Heart left ventricle (tissue), 16 donors: ENCODE results near the gene RBPJL. TPM values are rescaled to one million over a fixed set of nuclear protein-coding genes. Genes with fewer than 3 reads are reported as not detected.

Experiments
- ATAC-seq, 4 donors: fragments of 200-7000 bp; cut with Tn5 transposase; one replicate each; pipeline ENCODE4 v1.9.1; 2020 to 2022; ENCODE audit warnings: moderate library complexity in 4 of 4, mild to moderate bottlenecking in 3 of 4, moderate number of reproducible peaks in 1 of 4
- DNase-seq, 5 donors: peaks; one replicate each; pipeline ENCODE4 v3.0.0-alpha.2; 2020
- H3K27ac ChIP-seq, 12 donors: fragments of 200-600 bp; sonication (generic) in 4 of 12; one replicate each; pipeline versions ENCODE4 v1.5.0 to v1.8.0; 2016 to 2022; ENCODE audit warnings: mild to moderate bottlenecking in 2 of 12
- H3K27me3 ChIP-seq, 9 donors: fragments of 200-600 bp; sonication (generic) in 2 of 9; one replicate each; pipeline versions ENCODE4 v1.5.1 to v1.8.0; 2016 to 2022; ENCODE audit warnings: mild to moderate bottlenecking in 3 of 9
- H3K36me3 ChIP-seq, 9 donors: fragments of 200-600 bp; sonication (generic) in 2 of 9; one replicate each; pipeline versions ENCODE4 v1.5.0 to v1.8.0; 2018 to 2022; ENCODE audit warnings: mild to moderate bottlenecking in 2 of 9
- H3K4me1 ChIP-seq, 12 donors: fragments of 200-600 bp; sonication (generic) in 4 of 12; one replicate each; pipeline versions ENCODE4 v1.5.0 to v1.8.0; 2016 to 2022; ENCODE audit warnings: mild to moderate bottlenecking in 3 of 12
- H3K4me3 ChIP-seq, 12 donors: fragments of 200-600 bp; sonication (generic) in 4 of 12; one replicate each; pipeline versions ENCODE4 v1.5.0 to v1.8.0; 2017 to 2022; ENCODE audit warnings: mild to moderate bottlenecking in 9 of 12, moderate library complexity in 4 of 12
- H3K9me3 ChIP-seq, 12 donors: fragments of 200-600 bp; sonication (generic) in 4 of 12; one replicate each; pipeline versions ENCODE4 v1.5.0 to v1.8.0; 2016 to 2022; ENCODE audit warnings: mild to moderate bottlenecking in 1 of 12
- POLR2A ChIP-seq, 2 donors: fragments of 450-650 bp; IDR thresholded peaks; one replicate each; pipeline ENCODE4 v1.6.1; 2017; ENCODE audit warnings: antibody characterized with exemption in 2 of 2, mild to moderate bottlenecking in 2 of 2, moderate library complexity in 2 of 2
- WGBS, 4 donors: extraction: QIAGEN DNeasy Blood & Tissue Kit in 2 of 4; methylation state at CpG; one replicate each; pipeline versions ENCODE4 v1.1.5 to v1.1.7; 2013 to 2018; 5-methylcytosine and 5-hydroxymethylcytosine counted together
- intact Hi-C, 10 donors: fragments of 100-400 bp; cut with DNase I; formaldehyde crosslinking; loops; one replicate each; pipeline versions ENCODE4 v1.11.1 to v1.14.2; 2022
- polyA plus RNA-seq, 2 donors: library from polyadenylated mRNA; stranded (reverse); fragments of 200-250 nt; gene quantifications; one replicate each; pipeline ENCODE4 v1.2.3, GENCODE V29; 2013
- total RNA-seq, 9 donors: library from RNA; depleted of rRNA in 2 of 9; stranded (reverse); fragments of >200 nt in 2 of 9; fragmentation: NEBNext Ultra II Directional in 3 of 9; extraction: Animal tissue kit (Norgen Biotek cat#: 25700) in 3 of 9; gene quantifications; one replicate each; pipeline versions ENCODE4 v1.1.0 to v1.2.4, GENCODE V29; 2016 to 2023
- TF ChIP-seq, protein P1 (sequence below), 12 donors: fragments of 200-600 bp; sonication (generic) in 4 of 12; IDR thresholded peaks; one replicate each; pipeline versions ENCODE4 v1.5.0 to v1.8.0; 2018 to 2022; ENCODE audit warnings: antibody characterized with exemption in 12 of 12, mild to moderate bottlenecking in 5 of 12
- donor health status: ischemic (EF 13 %, LVEDD 7.1; RV severe dilation, severe dysfunction).
- donor health status: healthy with polysubstance abuse.
- donor health status: DM: no; HTN: yes; CAD: no.
- donor health status: DM: no; HTN: no; CAD: no.
- donor health status: ischemic (EF 25% LVEDD 6.9; RV normal size, moderate dysfunction).
- donor health status: ischemic (EF 25% LVEDD 5.7; RV mildly dilated, moderate dysfunction).
- donor health status: healthy.
- donor health status: DM: yes; HTN: yes; CAD: no.
- donor health status: ischemic (EF 35%, LVEDD 5.7; RV mildly dilated, moderate dysfunction).
- donor health status: nonischemic (EF 11% LVEDD 7.7; RV severe dilation, severe dysfunction).
- donor health status: DM: yes; HTN: yes; CAD: no.
- donor health status: PGD.
- donor health status: ischemic (EF 29% LVEDD 5.4; RV normal size, mild dysfunction).
- donor health status: nonischemic (EF 23%, LVEDD 6.1; RV moderate dilation, normal function).

RBPJL gene
- total and polyA plus RNA-seq, 11 donors: not detected

DNA sequence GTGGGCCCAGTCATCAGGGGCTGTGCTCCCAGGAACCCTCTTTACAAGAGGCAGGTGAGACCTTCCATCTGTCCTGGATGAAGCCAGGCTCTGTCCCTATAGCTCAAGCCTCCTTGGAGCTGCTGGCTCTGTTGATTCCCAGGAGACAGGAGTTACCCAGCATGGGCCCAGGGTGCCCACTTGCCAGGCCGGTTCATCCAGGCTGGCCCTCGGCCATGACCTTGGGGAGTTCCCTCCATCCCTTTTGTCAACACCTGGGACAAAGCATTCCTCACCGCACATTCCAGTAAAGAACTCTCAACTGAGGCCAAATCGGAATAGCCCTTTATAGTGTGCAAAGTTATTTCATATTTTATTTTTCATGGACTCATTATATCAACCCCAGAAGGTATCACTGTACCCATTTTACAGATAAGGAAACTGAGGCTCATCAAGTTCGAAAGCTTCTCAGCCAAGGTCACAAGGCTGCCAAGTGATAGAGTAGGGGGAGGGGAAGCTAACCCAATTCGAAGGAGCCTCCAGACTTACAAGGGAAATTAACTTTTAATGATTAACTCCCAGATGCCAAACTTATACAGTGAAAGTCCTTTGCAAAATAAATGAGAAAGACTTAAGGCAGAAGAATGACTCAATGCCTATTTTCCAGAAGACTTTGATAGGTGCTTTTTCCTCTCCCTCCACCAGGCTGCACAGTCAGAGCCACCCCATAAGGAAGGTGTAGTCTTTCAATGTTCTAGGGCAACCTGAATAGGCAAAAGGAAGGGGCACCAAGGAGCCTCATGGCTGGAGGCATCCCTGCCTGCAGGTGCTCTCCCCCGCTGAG lies 23.1 kb downstream of the RBPJL start:
- TF ChIP-seq, protein P1, sequence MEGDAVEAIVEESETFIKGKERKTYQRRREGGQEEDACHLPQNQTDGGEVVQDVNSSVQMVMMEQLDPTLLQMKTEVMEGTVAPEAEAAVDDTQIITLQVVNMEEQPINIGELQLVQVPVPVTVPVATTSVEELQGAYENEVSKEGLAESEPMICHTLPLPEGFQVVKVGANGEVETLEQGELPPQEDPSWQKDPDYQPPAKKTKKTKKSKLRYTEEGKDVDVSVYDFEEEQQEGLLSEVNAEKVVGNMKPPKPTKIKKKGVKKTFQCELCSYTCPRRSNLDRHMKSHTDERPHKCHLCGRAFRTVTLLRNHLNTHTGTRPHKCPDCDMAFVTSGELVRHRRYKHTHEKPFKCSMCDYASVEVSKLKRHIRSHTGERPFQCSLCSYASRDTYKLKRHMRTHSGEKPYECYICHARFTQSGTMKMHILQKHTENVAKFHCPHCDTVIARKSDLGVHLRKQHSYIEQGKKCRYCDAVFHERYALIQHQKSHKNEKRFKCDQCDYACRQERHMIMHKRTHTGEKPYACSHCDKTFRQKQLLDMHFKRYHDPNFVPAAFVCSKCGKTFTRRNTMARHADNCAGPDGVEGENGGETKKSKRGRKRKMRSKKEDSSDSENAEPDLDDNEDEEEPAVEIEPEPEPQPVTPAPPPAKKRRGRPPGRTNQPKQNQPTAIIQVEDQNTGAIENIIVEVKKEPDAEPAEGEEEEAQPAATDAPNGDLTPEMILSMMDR (IDR thresholded peaks at IDR 0.05): no peak
- Histone ChIP-seq H3K27me3 (no peaks in the 10 kb centered on the region), H3K4me3 (no peak overlapping the region), H3K4me1 (peaks cover 0 to 5% (median 0%) of the 10 kb centered on the region in 12 donors), H3K36me3 (peaks cover 0 to 94% (median 75%) of the 10 kb centered on the region in 9 donors), H3K9me3 (no peaks in the 10 kb centered on the region), H3K27ac (peak overlapping the region in 1 of 12 donors; percentile 19)
- ATAC-seq (no peak), DNase-seq (no peak)
- intact Hi-C loops: loop anchor here in 2 of 10 donors (5.0 kb wide), 2 partner anchors 33 to 43 kb away; partner anchors contain the start of gene SYS1 (in 1 of the 2)
- WGBS, 4 donors: 75 to 81% (median 77%) methylated on average over 7 of the region's 7 CpGs

DNA sequence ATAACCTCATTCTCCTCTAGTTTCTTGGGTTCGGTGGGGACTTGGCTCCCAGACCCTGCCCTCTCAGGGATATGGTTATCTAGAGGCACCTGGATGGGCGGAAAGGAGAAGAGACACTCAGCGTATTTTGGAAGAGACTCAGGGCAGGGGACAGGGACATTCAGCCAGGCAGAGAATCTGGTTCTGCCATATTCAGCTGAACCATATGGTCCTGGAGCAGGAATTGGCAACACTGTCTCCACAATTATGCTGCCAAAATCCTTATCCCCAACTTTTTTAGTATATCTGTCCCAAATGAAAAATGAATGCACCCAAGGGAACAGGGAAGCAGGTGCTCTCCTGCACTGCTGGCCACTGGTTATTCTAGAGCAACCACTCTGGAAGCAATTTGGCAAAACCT lies 23.8 kb downstream of the RBPJL start:
- intact Hi-C loops: no loop called here
- 89 to 95% (median 91%) methylated on average over 3 of the region's 3 CpGs for WGBS, 4 donors
- TF ChIP-seq POLR2A (IDR thresholded peaks at IDR 0.05): no peak
- TF ChIP-seq, protein P1 (IDR thresholded peaks at IDR 0.05): no peak
- ATAC-seq: no peak
- DNase-seq: no peak
- H3K9me3 ChIP-seq: no peaks in the 10 kb centered on the region
- H3K36me3 ChIP-seq: peaks cover 0 to 94% (median 78%) of the 10 kb centered on the region in 9 donors
- H3K4me3 ChIP-seq: no peak overlapping the region
- peak overlapping the region in 1 of 12 donors; percentile 17 for H3K27ac ChIP-seq
- H3K27me3 ChIP-seq: no peaks in the 10 kb centered on the region
- peaks cover 0 to 5% (median 0%) of the 10 kb centered on the region in 12 donors for H3K4me1 ChIP-seq

DNA sequence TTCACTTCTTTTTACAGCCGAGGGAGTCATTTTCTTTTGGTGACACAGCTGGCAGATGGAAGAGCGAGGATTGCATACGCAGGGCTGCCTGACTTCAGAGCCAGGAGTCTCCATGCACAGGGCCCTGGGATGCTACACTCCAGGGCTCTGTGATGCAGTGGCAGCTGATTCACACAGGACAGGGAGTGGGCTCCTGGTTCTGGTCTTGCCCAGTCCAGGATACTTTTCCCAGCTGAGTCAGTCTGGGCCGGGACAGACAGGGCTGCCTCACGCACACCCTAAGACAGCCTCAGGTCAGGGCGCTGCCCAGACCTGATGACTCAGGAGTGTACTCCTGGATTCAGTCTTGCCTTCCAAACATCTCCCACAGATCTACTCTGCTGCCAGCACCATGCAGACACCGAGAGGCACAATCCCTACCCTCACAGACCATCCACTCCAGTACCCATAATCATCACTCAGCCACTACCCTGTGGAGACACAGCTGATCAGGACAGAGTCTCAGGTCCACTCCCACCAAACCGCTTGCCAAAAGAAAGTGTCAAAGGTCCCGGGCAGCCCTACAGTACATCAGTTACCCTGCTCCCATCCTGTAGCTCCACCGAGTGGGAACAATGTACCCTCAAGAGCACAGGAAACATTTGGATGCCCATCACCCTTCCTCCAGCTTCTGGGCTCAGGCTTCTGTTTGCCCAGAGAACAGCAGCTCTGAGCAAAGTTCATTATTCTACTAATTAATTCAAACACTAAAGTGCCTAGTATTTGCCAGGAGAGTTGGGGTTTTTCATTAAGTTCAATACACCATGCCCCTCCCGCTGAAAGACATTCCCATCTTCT lies 30.1 kb downstream of the RBPJL start:
- Histone ChIP-seq H3K27me3 (no peaks in the 10 kb centered on the region), H3K27ac (peak overlapping the region; percentile 77 to 97 (median 95)), H3K9me3 (no peaks in the 10 kb centered on the region), H3K4me3 (no peak overlapping the region), H3K36me3 (peaks cover 0 to 39% (median 32%) of the 10 kb centered on the region in 9 donors), H3K4me1 (peaks cover 6 to 62% (median 45%) of the 10 kb centered on the region in 12 donors)
- intact Hi-C loops: no loop called here
- no peak for TF ChIP-seq POLR2A (IDR thresholded peaks at IDR 0.05)
- TF ChIP-seq, protein P1 (IDR thresholded peaks at IDR 0.05): no peak
- 50 to 59% (median 58%) methylated on average over 11 of the region's 11 CpGs for WGBS, 4 donors
- DNase-seq (peak in 2 of 5 donors; percentile 19 to 52), ATAC-seq (peak in 3 of 4 donors; percentile 38 to 58 (median 49))
